ENCODE data around the gene DYNC2H1. TPM values are rescaled to one million over a fixed set of nuclear protein-coding genes. Genes with fewer than 3 reads are reported as not detected.
A peak's percentile ranks its signal among the peaks of the same experiment; 100 is the strongest.

DYNC2H1 gene
- total RNA-seq, 1 donor from 2014 or later: 7.1 TPM

DNA sequence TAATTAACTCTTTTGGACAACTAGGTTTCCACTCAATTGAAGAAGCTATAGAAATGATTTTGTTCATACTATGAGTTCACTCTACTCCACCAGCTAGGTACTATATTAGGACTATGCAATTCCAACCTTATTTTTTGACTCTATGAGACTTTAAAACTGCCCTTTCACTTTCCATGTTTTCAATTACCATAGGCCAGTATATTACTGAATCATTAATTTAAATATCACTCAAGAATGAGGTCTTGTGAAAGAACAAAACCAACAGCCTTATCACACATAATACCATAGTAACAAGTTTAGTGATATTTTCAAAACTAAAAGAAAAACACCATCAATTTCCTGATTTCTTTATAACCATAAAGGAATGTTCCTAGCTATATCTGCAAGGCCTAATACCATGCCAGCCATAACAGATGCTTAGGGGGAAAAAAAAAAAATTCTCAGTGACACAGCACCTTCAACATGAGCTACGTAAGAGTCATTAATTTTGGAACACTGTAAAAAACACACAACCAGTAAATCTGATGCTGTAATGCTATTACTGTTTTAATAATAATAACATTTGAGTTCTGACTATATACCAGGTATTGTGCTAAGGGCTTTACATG is 23.4 kb upstream of the DYNC2H1 start:
- TF ChIP-seq, protein P1, sequence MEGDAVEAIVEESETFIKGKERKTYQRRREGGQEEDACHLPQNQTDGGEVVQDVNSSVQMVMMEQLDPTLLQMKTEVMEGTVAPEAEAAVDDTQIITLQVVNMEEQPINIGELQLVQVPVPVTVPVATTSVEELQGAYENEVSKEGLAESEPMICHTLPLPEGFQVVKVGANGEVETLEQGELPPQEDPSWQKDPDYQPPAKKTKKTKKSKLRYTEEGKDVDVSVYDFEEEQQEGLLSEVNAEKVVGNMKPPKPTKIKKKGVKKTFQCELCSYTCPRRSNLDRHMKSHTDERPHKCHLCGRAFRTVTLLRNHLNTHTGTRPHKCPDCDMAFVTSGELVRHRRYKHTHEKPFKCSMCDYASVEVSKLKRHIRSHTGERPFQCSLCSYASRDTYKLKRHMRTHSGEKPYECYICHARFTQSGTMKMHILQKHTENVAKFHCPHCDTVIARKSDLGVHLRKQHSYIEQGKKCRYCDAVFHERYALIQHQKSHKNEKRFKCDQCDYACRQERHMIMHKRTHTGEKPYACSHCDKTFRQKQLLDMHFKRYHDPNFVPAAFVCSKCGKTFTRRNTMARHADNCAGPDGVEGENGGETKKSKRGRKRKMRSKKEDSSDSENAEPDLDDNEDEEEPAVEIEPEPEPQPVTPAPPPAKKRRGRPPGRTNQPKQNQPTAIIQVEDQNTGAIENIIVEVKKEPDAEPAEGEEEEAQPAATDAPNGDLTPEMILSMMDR (IDR thresholded peaks at IDR 0.05): no peak
- Histone ChIP-seq H3K27me3 (no peaks in the 10 kb centered on the region), H3K9me3 (no peaks in the 10 kb centered on the region), H3K4me1 (peaks cover 0 to 21% of the 10 kb centered on the region in 2 donors), H3K36me3 (peaks cover 6 to 13% of the 10 kb centered on the region in 2 donors), H3K4me3 (no peak overlapping the region), H3K27ac (peak overlapping the region in 1 of 2 donors; percentile 23)
- intact Hi-C loops (cut with DNase I): no loop called here
- no peak for DNase-seq (ENCODE audit: low spot score in 2 of 2)

DNA sequence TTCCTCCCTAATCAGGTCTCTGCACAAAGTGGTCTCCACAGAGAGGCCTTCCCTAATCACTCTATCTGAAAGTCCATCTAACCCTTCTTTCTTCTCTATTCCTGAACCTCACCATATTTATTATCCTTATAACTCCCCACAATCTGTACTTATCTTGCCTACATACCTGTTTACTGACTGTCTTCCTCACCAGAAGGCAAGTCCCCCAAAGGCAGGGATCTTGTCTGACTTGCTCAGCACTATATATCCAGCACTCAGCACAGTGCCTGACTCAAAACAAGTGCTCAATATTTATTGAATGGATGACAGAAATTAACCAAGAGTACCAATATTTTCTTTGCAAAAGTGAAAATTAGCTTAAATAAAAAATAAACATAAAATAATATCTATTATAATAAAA is 22.8 kb upstream of the DYNC2H1 start:
- Histone ChIP-seq H3K27ac (peak overlapping the region in 1 of 2 donors; percentile 23), H3K9me3 (no peaks in the 10 kb centered on the region), H3K4me3 (no peak overlapping the region), H3K36me3 (peaks cover 6 to 13% of the 10 kb centered on the region in 2 donors), H3K4me1 (peaks cover 0 to 23% of the 10 kb centered on the region in 2 donors), H3K27me3 (no peaks in the 10 kb centered on the region)
- TF ChIP-seq, protein P1 (IDR thresholded peaks at IDR 0.05): no peak
- intact Hi-C loops (cut with DNase I): no loop called here
- DNase-seq (ENCODE audit: low spot score in 2 of 2): no peak

DNA sequence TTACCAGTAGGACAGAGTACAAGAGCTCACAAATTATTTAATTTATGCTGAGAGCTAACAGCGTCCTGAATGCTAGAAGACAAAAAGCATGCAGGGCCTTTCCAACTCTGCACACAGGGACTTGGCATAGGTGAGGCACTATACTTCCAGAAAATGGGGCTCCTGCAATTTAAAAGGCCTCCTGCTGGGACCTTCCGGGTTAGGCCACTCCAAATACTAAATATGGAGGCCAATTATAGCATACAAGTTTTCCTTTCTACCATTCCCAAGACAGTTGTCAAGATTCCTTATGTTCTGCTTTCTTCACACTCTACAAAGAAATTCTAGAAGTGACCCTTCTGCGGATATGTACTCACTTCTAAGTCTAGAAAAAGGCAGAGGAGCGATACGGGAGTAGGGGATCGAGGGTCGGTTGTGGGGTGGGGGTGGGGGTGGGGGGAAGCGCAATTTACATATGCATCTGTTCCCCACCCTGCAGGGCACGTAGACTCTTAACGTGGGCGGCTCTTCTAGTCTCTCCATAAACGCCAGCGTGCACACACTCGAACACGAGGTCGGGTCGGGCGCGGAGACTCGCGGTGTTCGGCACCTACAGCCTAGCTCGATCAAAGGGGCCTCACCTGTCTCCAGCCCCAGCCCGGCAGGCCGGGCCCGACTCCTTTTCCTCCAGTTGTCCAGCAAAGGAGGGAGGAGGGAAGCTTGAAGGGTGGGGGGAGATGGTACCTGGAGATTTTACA is 18.0 kb upstream of the DYNC2H1 start:
- peaks cover 0 to 17% of the 10 kb centered on the region in 2 donors for H3K4me1 ChIP-seq
- peak overlapping the region; percentile 88 to 91 for H3K4me3 ChIP-seq
- peak in 1 of 2 donors; percentile 68 for DNase-seq (ENCODE audit: low spot score in 2 of 2)
- H3K27ac ChIP-seq: peak overlapping the region; percentile 66 to 76
- TF ChIP-seq, protein P1 (IDR thresholded peaks at IDR 0.05): no peak
- no peaks in the 10 kb centered on the region for H3K27me3 ChIP-seq
- no peaks in the 10 kb centered on the region for H3K36me3 ChIP-seq
- intact Hi-C loops (cut with DNase I): loop anchor here (10.0 kb wide), 1 partner anchor 1176 kb away; the partner anchor contains the start of genes ANGPTL5 and CEP126
- H3K9me3 ChIP-seq: no peaks in the 10 kb centered on the region

DNA sequence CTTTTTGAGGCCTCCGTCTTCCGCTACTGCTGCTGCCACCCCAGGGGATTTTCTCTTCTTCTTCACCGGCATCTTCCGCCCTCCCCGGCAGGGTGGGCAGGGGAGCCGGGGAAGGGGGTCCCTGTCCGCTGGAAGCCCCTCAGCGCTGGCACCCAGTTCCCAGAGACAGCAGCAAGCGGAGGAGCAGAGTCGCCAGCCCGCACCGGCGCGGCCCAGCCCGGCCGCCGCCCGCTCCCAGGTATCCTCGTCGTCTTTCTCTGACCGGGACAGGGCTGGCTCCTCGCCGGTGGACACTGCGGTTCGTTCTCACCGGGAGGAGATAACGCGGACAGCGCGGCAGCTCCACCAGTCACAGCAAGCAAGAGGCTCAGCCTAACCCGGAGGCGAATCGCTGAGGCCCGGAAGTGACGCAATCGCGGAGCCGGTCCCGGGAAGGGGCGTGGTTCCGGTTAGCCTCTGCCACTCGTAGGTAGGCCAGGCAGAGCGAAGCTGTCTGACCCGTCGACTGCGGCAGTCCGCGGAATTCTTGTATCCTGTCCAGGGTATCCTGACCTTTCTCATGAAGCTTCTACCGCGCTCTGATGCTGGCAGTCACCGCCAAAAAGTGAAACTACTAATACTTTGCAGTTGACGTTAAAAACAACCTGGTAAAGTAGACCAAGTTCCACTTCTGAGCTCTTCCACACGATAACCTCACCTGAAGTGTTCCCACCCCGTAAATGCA is 17.3 kb upstream of the DYNC2H1 start, which contains the start of gene DCUN1D5:
Gene DCUN1D5 (minus strand): TSS at position 360 of the 724 bp plus-strand sequence. CDS start 288 bp downstream, at position 72.
- H3K4me3 ChIP-seq: peak within 1 kb of the TSS; percentile 88 to 91
- TF ChIP-seq, protein P1 (IDR thresholded peaks at IDR 0.05): no peak
- H3K27me3 ChIP-seq: no peaks in the 10 kb centered on the region
- no peaks in the 10 kb centered on the region for H3K9me3 ChIP-seq
- peak; percentile 82 to 98 for DNase-seq (ENCODE audit: low spot score in 2 of 2)
- H3K4me1 ChIP-seq: peaks cover 0 to 15% of the 10 kb centered on the region in 2 donors
- H3K27ac ChIP-seq: peak within 1 kb of the TSS; percentile 66 to 76
- intact Hi-C loops (cut with DNase I): loop anchor here (1.0 to 10.0 kb wide), 2 partner anchors 17 to 1177 kb away; partner anchors contain the start of genes ANGPTL5, CEP126 and DYNC2H1
- no peaks in the 10 kb centered on the region for H3K36me3 ChIP-seq

DNA sequence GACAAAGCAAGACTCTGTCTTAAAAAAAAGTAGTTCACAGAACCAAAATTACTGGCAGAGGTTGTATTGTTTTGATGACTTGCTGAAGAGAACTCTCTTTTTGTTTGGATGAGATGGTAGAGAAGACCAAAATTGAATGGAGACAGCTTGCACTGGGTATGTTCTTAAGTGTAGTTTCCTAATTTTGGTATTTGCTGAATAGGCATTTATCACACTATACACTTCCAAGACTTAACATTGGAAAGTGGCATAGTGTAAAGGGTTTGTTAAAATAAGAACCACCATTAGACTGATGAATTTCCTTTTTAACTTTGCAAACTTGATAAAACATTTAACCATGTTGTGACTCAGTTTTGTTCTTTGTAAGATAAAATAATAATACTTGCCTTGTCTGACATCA is 11.9 kb upstream of the DYNC2H1 start:
- no peak overlapping the region for H3K27ac ChIP-seq
- intact Hi-C loops (cut with DNase I): loop anchor here (10.0 kb wide), 1 partner anchor 1182 kb away; the partner anchor contains the start of genes ANGPTL5 and CEP126
- no peaks in the 10 kb centered on the region for H3K36me3 ChIP-seq
- H3K27me3 ChIP-seq: no peaks in the 10 kb centered on the region
- TF ChIP-seq, protein P1 (IDR thresholded peaks at IDR 0.05): no peak
- no peaks in the 10 kb centered on the region for H3K4me1 ChIP-seq
- no peak overlapping the region for H3K4me3 ChIP-seq
- DNase-seq (ENCODE audit: low spot score in 2 of 2): no peak
- no peaks in the 10 kb centered on the region for H3K9me3 ChIP-seq

Data from ascending aorta (tissue), 2 donors.